NCI-H2081 (cell line): Measurements from ENCODE around the gene MYOM1.
"Not testable (repeated sequence)": the region's sequence is repeated elsewhere in the genome, so short reads cannot be mapped to it uniquely, and the experiment has no call there.

Source experiments
- DNase-seq, 2 experiments: peaks; one replicate each; lab custom pipeline; 2025; lab: John Stamatoyannopoulos, UW

MYOM1 gene

GRCh38 chr18:3218819-3219218 is 949 bp downstream of the MYOM1 start:
- no peak for DNase-seq

- DNase-seq = no peak
Observed at GRCh38 chr18:3217948-3218647, 1.7 kb downstream of the MYOM1 start.

DNA sequence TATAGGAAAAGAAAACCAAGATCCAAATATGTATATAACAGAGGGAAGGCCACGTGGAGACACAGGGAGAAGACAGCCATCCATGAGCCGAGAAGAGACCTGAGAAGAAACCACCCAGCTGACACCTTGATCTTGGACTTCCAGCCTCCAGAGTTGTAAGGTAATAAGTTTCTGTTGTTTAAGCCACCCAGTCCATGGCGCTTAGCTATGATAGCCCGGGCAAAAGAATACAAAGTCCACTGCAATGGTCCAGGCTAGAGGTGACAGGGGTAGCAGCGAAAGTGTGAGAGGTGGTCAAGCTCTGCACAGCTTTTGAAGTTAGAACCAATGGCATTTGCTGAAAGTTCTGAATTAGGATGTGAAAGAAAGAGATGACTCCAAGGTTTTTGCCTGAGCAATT is 2.8 kb downstream of the MYOM1 start:
- no peak for DNase-seq

GRCh38 chr18:3214855-3215637 is 4.7 kb downstream of the MYOM1 start:
- DNase-seq = no peak

GRCh38 chr18:3213300-3214059 is 6.3 kb downstream of the MYOM1 start:
- no peak for DNase-seq

DNA sequence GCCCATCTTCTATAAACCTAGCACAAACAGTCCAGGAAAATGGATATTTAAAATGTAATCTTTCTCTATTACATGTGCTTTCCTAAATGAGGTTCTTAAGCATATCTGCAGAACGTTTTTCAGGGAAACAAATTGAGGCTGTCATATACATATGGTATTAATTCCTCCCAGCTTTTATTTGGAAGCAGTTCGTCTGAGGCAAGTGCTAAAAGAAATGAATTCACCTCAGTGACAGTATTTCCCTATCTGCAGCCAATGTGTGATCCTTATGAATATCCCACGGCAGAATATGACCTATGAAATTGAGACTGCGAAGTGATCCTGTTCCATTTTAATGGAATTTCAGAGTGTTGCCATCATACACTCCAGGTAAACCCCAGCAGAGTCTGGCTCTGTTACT is 7.1 kb downstream of the MYOM1 start:
- DNase-seq = no peak

DNA sequence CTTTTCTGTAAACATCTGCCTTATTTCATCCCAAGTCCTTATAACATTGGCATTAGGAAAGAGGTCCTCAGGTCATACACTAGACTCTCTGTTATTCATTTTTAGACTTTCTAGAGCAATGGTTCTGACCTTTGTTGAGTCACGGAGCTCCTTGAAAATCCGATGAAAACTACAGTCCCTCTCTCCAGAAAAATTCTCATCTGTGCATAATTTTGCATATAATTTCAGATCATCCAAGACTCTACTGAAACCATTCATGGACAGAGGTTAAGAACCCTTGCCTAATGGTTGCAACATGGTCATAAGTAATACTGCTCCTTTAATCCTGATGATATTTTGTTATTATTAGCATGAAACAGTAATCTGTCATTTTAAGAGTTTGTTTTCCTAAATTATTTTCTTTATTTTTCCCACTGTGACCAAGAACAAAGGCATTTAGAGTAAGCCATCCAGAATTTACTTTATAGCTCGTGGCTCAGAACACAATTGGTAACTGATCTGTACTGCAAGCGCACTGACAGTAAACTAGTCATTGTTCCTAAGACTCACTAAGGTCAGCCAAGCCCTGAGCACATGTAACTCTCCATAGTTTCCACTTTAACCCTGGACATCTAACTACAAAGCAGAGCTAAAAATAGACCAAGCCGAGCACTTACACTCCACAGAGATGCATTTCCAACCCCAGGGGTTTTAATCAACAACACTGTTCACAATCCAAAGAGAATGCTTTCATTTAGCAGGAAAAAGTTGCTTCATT is 8.4 kb downstream of the MYOM1 start:
- no peak for DNase-seq

GRCh38 chr18:3209859-3210569 is 9.8 kb downstream of the MYOM1 start:
- DNase-seq = no peak

- no peak for DNase-seq
Observed at GRCh38 chr18:3207565-3207964, 12.2 kb downstream of the MYOM1 start.

GRCh38 chr18:3205239-3205638 is 14.5 kb downstream of the MYOM1 start:
- no peak for DNase-seq

DNA sequence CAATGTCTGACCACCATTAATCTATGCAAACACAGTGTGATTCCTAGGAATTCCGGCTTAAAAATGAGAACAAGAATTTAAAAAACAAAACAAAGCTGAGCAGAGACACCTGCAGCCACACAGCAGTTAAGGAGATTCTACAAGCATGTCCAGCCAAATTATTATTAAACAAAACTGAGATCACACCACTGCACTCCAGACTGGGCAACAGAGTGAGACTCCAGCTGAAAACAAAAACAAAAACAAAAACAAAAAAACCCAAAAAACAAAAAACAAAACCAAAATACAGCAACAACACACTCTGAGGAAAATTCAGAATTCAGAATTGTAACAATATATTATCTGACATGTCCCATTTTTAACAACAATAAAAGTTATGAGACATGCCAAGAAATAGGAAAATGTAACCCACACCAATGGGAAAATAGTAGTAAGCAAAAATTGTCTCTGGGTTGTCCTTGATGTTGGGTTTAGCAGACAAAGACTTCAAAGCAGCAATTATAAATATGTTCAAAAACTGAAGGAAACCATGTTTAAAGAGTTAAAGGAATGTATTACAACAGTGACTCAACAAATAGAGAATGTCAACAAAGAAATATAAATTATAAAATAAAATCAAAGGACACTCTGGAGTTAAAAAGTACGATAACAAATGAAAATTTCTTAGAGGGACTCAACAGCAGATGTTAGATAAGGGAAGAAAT is 19.7 kb downstream of the MYOM1 start:
- no peak for DNase-seq

DNA sequence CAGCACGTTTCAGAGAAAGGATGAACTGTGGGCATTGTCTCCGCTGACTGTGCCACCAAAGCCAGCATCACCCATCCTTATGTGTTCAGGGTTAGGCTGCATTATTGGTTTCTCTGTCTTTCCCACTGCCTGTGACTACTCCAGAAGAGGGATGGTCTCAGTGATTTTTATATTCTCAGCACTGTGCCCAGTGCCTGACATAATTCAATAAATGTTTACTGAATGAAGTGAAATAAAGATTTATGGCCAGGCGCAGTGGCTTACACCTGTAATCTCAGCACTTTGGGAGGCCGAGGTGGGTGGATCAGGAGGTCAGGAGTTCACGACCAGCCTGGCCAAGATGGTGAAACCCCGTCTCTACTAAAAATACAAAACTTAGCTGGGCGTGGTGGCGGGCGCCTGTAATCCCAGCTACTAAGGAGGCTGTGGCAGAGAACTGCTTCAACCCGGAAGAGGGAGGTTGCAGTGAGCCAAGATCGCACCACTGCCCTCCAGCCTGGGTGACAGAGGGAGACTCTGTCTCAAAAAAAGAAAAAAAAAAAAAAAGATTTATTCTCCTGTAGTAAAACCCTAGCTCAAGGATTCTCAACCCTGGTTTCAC is 21.4 kb downstream of the MYOM1 start:
- not testable (repeated sequence) for DNase-seq

GRCh38 chr18:3194947-3195612 is 24.7 kb downstream of the MYOM1 start:
- no peak for DNase-seq

DNA sequence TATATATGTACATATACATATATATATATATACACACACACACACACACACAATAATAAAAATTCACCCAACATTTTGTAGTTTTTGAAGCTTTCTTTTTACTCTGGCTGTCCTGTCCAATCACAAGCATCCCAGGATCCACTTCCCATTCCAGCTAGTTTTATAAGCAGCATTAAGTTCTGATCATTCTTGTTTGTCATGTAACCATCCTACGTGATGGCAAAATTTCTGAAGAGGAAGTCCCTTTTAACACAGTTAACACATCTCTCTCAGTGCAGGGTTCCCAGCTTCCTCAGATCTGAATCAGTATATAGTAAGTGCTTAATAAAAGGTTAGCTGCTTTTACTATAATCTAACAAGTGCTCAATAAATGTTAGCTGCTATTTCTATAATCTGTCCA is 26.4 kb downstream of the MYOM1 start:
- DNase-seq = no peak

GRCh38 chr18:3192752-3193151 is 27.0 kb downstream of the MYOM1 start:
- no peak for DNase-seq

- no peak for DNase-seq
Observed at GRCh38 chr18:3192286-3192685, 27.5 kb downstream of the MYOM1 start.

- DNase-seq = no peak
Observed at GRCh38 chr18:3190610-3191009, 29.2 kb downstream of the MYOM1 start.

GRCh38 chr18:3189884-3190283 is 29.9 kb downstream of the MYOM1 start:
- DNase-seq = no peak

- DNase-seq = no peak
Observed at GRCh38 chr18:3186678-3187658, 32.8 kb downstream of the MYOM1 start.
